Effector CD8-positive, alpha-beta T cell (primary cell): ENCODE data around the gene TOR1AIP1.
A peak's percentile ranks its signal among the peaks of the same experiment; 100 is the strongest.

Source experiments
- DNase-seq: peaks from one replicate; lab custom pipeline; 2025; lab: John Stamatoyannopoulos, UW

The TOR1AIP1 gene

GRCh38 chr1:179879797-179880196 is 2.3 kb upstream of the TOR1AIP1 start:
- DNase-seq: no peak

- DNase-seq: no peak
Observed at GRCh38 chr1:179881642-179882252, 338 bp upstream of the TOR1AIP1 start.

GRCh38 chr1:179883040-179883744 is 1.1 kb downstream of the TOR1AIP1 start:
- no peak for DNase-seq

GRCh38 chr1:179883745-179884138 is 1.7 kb downstream of the TOR1AIP1 start:
- DNase-seq: peak; percentile 50

GRCh38 chr1:179888071-179888470 is 6.0 kb downstream of the TOR1AIP1 start:
- DNase-seq: no peak

- no peak for DNase-seq
Observed at GRCh38 chr1:179889589-179889988, 7.5 kb downstream of the TOR1AIP1 start.

GRCh38 chr1:179910934-179911333 is 28.8 kb downstream of the TOR1AIP1 start:
- no peak for DNase-seq

GRCh38 chr1:179911812-179912211 is 29.7 kb downstream of the TOR1AIP1 start:
- no peak for DNase-seq

- DNase-seq: no peak
Observed at GRCh38 chr1:179917601-179918429, 35.7 kb downstream of the TOR1AIP1 start.

GRCh38 chr1:179921472-179921871 is 39.4 kb downstream of the TOR1AIP1 start:
- DNase-seq: no peak

- no peak for DNase-seq
Observed at GRCh38 chr1:179921981-179922872, 40.1 kb downstream of the TOR1AIP1 start.

GRCh38 chr1:179923029-179923428 is 40.9 kb downstream of the TOR1AIP1 start:
- no peak for DNase-seq

GRCh38 chr1:179924268-179924667 is 42.2 kb downstream of the TOR1AIP1 start:
- no peak for DNase-seq

GRCh38 chr1:179925302-179925701 is 43.2 kb downstream of the TOR1AIP1 start:
- DNase-seq: no peak

GRCh38 chr1:179925922-179926849 is 44.1 kb downstream of the TOR1AIP1 start:
- DNase-seq: no peak

- no peak for DNase-seq
Observed at GRCh38 chr1:179926850-179927205, 44.7 kb downstream of the TOR1AIP1 start.

- no peak for DNase-seq
Observed at GRCh38 chr1:179929955-179930798, 48.1 kb downstream of the TOR1AIP1 start.

GRCh38 chr1:179930867-179931266 is 48.8 kb downstream of the TOR1AIP1 start:
- DNase-seq: no peak

- no peak for DNase-seq
Observed at GRCh38 chr1:179933219-179933618, 51.1 kb downstream of the TOR1AIP1 start.
